Endothelial cell of umbilical vein (primary cell): ENCODE results near the gene KCNE4.

Source experiments
- POLR2A ChIP-seq: IDR thresholded peaks from 2 replicates; pipeline ENCODE4 v1.6.1; 2012; ENCODE audit warnings: low read depth, mild to moderate bottlenecking, control low read depth, low read length
- TF ChIP-seq, protein P1 (sequence below), 2 donors: IDR thresholded peaks; 1 replicate in 1 of 2; 2 replicates in 1 of 2; pipeline ENCODE4 v1.5.1; 2011; ENCODE audit warnings: low read length in 2 of 2, mild to moderate bottlenecking in 2 of 2, moderate library complexity in 2 of 2, control low read depth in 1 of 2, inconsistent platforms in 1 of 2, low read depth in 1 of 2; ENCODE audit not compliant: insufficient read depth in 1 of 2; ENCODE audit errors: extremely low read depth in 1 of 2
- TF ChIP-seq, protein P2 (sequence below): IDR thresholded peaks from 2 replicates; pipeline ENCODE4 v1.6.1; 2011; ENCODE audit not compliant: insufficient read depth, insufficient read length

DNA sequence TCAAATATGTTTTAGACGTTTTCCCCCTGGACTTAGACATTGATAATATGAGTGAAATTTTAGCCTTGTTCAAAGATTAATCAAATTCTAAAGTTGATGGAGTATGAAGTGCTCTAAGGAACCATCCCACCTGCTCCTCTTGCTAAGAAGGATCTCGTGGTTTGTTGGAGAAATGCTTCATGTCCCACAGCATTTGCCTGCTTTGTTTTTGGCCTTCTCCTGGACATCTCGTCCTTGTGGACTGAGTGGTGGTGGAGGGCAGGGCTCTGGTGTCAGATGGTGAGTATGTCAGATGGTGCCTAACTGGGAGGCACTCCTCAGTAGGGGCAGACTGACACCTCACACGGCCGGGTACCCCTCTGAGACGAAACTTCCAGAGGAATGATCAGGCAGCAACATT is 39.7 kb upstream of the KCNE4 start:
- TF ChIP-seq, protein P1, sequence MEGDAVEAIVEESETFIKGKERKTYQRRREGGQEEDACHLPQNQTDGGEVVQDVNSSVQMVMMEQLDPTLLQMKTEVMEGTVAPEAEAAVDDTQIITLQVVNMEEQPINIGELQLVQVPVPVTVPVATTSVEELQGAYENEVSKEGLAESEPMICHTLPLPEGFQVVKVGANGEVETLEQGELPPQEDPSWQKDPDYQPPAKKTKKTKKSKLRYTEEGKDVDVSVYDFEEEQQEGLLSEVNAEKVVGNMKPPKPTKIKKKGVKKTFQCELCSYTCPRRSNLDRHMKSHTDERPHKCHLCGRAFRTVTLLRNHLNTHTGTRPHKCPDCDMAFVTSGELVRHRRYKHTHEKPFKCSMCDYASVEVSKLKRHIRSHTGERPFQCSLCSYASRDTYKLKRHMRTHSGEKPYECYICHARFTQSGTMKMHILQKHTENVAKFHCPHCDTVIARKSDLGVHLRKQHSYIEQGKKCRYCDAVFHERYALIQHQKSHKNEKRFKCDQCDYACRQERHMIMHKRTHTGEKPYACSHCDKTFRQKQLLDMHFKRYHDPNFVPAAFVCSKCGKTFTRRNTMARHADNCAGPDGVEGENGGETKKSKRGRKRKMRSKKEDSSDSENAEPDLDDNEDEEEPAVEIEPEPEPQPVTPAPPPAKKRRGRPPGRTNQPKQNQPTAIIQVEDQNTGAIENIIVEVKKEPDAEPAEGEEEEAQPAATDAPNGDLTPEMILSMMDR (IDR thresholded peaks at IDR 0.05; ENCODE audit: extremely low read depth in 1 of 2, insufficient read depth in 1 of 2, low read depth in 1 of 2, low read length in 2 of 2): no peak
- TF ChIP-seq, protein P2, sequence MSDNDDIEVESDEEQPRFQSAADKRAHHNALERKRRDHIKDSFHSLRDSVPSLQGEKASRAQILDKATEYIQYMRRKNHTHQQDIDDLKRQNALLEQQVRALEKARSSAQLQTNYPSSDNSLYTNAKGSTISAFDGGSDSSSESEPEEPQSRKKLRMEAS: no peak
- TF ChIP-seq POLR2A: no peak
